HCT116 (cell line): ENCODE data around the gene ALKBH7.

Source experiments
- ATF3 ChIP-seq: IDR thresholded peaks from 2 replicates; pipeline ENCODE4 v1.6.1; 2012
- CTCF ChIP-seq, 3 experiments: fragments of 200-600 bp in 1 of 3; sonication (generic) in 1 of 3; IDR thresholded peaks in 2 of 3; conservative IDR thresholded peaks in 1 of 3; 2 replicates each; pipeline ENCODE4 v1.5.1; 2012 to 2017; ENCODE audit warnings: low read depth in 2 of 3, low read length in 2 of 3, antibody characterized with exemption in 1 of 3, borderline replicate concordance in 1 of 3, control low read depth in 1 of 3, mild to moderate bottlenecking in 1 of 3, mixed read lengths in 1 of 3, mixed run types in 1 of 3, moderate library complexity in 1 of 3; ENCODE audit not compliant: insufficient read depth in 1 of 3
- EZH2phosphoT487 ChIP-seq: fragments of 200-600 bp; IDR thresholded peaks from 2 replicates; pipeline ENCODE4 v1.6.1; 2018; ENCODE audit warnings: antibody characterized with exemption, borderline replicate concordance
- POLR2A ChIP-seq: IDR thresholded peaks from 2 replicates; pipeline ENCODE4 v1.7.0; 2011; ENCODE audit warnings: borderline replicate concordance; ENCODE audit not compliant: insufficient read depth, insufficient read length; ENCODE audit errors: extremely low read depth
- RAD21 ChIP-seq: IDR thresholded peaks from 2 replicates; pipeline ENCODE4 v1.6.1; 2012; ENCODE audit warnings: low read depth, mild to moderate bottlenecking
- SP1 ChIP-seq: IDR thresholded peaks from 2 replicates; pipeline ENCODE4 v1.6.1; 2012; ENCODE audit warnings: low read depth
- ZNF274 ChIP-seq: fragments of 200-500 bp; sonication (Bioruptor generic); IDR thresholded peaks from 2 replicates; pipeline ENCODE4 v1.6.1; 2014; ENCODE audit warnings: mild to moderate bottlenecking, low read depth, low read length, inconsistent platforms

- TF ChIP-seq SP1 (no peak), RAD21 (no peak), CTCF (IDR thresholded peaks at IDR 0.05 in 2 of 3, conservative IDR thresholded peaks at IDR 0.05 in 1 of 3; ENCODE audit: borderline replicate concordance in 1 of 3, insufficient read depth in 1 of 3, low read depth in 2 of 3, low read length in 2 of 3) (no peak), ZNF274 (no peak), ATF3 (no peak), POLR2A (no peak), EZH2phosphoT487 (no peak)
Observed at GRCh38 chr19:6402058-6402457, 29.5 kb downstream of the ALKBH7 start.
